EH (cell line): Measurements from ENCODE around the gene ACBD5.

Source experiments
- DNase-seq: peaks from one replicate; pipeline ENCODE4 v3.0.0-alpha.2; 2015; ENCODE audit warnings: low read depth

The ACBD5 gene

GRCh38 chr10:27152687-27153086 is 87.9 kb downstream of the ACBD5 start:
- no peak for DNase-seq

- no peak for DNase-seq
These were observed 90.3 kb downstream of the ACBD5 start for GRCh38 chr10:27150261-27150660.

GRCh38 chr10:27147701-27148100 is 92.9 kb downstream of the ACBD5 start:
- DNase-seq = no peak

- no peak for DNase-seq
These were observed 94.7 kb downstream of the ACBD5 start for GRCh38 chr10:27145937-27146336.
